ENCODE measurements around the gene FOXF1. TPM values are rescaled to one million over a fixed set of nuclear protein-coding genes. Genes with fewer than 3 reads are reported as not detected.

FOXF1 gene
- polyA plus RNA-seq, 3 donors = 0.03 to 0.06 TPM; not detected in 1

GRCh38 chr16:86513471-86514277, 3.3 kb downstream of the FOXF1 start:
- no peak for DNase-seq (ENCODE audit: extremely low read depth in 1 of 11, low read depth in 9 of 11, low spot score in 4 of 11)

GRCh38 chr16:86514481-86515376, 4.4 kb downstream of the FOXF1 start:
- DNase-seq (ENCODE audit: extremely low read depth in 1 of 11, low read depth in 9 of 11, low spot score in 4 of 11) = no peak

DNA sequence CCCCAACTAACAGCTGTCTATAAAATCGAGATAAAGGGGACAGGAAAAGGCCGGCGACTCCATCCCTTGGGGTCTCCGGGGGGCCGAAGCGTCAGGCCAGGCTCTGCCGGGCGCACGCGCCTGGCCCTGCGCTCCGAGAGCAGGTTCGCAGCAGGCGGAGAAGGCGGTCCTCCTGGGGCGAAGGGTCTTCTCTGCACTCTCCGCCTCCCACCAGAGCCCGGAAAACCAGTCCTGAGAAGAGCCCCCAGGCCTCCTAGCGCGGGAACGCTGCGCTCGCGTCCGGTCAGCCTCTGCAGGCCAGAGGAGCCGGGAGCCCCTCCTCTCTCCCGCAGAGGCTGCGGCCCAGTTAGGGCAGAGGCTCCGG, 5.1 kb downstream of the FOXF1 start:
- DNase-seq (ENCODE audit: extremely low read depth in 1 of 11, low read depth in 9 of 11, low spot score in 4 of 11) = no peak

GRCh38 chr16:86515777-86516622, 5.7 kb downstream of the FOXF1 start:
- no peak for DNase-seq (ENCODE audit: extremely low read depth in 1 of 11, low read depth in 9 of 11, low spot score in 4 of 11)

- DNase-seq (ENCODE audit: extremely low read depth in 1 of 11, low read depth in 9 of 11, low spot score in 4 of 11) = no peak
Measured at GRCh38 chr16:86516623-86517003, 6.3 kb downstream of the FOXF1 start.

DNA sequence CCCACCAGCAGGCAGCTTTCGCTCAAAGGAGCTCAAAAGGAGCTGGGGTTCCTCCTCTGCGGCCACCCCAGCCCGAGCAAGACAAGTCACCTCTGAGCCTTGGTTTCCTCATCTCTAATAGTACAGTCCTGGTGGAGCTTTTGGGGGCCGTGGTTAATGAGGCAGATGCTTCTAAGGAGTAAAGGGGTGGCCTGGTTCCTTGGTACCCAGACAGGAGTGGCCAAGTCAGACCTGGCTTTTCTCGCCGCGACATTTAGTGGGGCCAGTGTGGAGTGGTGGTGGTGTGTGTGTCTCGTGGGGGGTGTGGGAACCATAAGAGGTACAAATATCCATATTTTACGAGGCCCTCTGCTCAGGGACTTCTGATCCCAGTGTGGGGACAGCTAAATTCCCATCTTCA, 6.7 kb downstream of the FOXF1 start:
- DNase-seq (ENCODE audit: extremely low read depth in 1 of 11, low read depth in 9 of 11, low spot score in 4 of 11) = no peak

DNA sequence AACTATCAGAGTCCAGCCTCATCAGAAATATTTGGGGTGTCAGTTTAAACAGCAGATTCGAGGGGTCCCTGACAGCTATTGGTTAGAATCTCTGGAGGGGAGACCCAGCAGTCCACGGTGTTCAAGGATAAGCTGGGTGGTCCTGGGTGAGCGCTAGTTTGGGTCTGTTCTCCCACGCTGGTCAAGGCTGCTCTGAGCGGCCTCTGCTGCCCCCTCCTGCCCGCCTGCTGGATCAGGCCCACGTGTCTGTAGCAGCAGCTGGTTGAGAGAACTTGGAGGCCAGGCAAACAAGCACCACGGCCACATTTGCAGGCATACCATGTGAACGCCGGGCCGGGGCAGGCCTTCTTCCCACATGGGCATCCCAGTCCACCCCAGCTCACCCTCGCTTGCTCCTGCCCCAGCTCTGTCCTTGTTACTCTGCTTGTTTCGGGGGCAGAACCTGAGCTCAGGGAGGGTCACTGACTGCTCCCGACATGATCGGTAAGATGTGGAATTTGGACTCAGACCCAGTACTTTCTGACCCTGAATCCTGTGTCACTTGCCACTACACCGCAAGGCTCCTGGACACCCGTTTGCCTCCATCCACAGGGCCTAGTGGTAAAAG, 7.4 kb downstream of the FOXF1 start:
- DNase-seq (ENCODE audit: extremely low read depth in 1 of 11, low read depth in 9 of 11, low spot score in 4 of 11) = peak in 2 of 11 donors; percentile 41 to 52

DNA sequence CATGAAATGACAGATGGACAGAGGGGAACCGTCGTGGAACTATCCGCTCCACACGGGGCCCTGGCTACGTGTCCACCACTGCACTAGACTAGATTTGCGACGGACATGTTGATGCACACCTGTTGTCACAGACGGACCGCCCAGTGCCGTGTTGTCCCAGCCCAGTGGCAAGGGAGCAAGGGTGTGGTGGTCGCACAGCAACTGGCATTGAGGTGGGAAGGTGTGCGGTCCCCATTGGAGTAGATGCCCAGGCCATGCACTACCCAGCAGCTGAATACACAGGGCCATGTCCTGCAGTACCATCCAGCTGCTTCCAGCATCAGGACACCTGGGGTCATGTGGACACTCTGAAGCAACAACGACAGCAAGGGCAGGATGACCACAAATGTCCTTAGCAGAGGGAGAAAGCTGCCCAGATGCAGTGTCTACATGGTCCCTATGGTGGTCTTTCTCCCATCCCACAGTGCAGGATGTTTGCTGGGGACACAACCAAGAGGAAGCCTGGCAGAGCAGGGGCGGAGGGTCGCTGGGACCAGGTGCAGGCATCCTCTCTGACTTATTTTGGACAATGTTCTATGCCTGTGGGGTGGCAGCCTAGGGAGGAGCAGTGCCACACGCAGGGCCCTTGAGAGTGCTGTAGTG, 8.8 kb downstream of the FOXF1 start:
- no peak for DNase-seq (ENCODE audit: extremely low read depth in 1 of 11, low read depth in 9 of 11, low spot score in 4 of 11)

DNA sequence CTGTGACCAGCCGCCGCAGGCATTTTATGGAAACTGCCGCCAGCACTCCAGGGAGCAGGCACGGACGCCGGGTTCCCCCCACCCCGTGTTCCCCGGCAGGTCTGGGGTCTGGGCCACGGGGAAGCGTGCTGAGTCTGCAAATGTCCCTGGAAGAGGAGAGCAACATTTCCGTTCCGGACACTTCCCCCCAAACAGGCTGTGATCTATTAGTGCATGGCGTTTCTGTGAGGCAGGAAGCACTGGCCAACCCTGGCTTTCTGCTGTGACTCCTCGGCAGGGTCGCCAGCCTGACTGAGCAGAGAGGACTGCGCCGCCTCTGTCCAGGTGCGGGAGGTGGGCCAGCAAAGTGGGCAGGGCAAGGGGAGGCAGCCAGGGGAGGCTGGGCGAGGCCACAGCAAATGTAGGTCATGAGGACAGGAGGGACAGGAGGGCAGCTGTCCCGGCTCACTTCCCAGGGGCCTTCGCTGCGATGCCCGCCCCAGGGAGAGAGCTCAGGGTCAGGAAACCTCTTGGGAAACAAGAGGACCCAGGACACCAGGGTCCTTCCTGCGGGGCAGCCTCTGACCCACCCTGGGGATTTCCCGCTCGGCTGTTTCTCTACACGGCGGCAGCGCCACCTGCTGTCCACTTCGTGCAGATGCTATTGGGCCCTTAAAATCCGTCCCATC, 9.5 kb downstream of the FOXF1 start:
- DNase-seq (ENCODE audit: extremely low read depth in 1 of 11, low read depth in 9 of 11, low spot score in 4 of 11) = peak in 2 of 11 donors; percentile 37 to 42

DNA sequence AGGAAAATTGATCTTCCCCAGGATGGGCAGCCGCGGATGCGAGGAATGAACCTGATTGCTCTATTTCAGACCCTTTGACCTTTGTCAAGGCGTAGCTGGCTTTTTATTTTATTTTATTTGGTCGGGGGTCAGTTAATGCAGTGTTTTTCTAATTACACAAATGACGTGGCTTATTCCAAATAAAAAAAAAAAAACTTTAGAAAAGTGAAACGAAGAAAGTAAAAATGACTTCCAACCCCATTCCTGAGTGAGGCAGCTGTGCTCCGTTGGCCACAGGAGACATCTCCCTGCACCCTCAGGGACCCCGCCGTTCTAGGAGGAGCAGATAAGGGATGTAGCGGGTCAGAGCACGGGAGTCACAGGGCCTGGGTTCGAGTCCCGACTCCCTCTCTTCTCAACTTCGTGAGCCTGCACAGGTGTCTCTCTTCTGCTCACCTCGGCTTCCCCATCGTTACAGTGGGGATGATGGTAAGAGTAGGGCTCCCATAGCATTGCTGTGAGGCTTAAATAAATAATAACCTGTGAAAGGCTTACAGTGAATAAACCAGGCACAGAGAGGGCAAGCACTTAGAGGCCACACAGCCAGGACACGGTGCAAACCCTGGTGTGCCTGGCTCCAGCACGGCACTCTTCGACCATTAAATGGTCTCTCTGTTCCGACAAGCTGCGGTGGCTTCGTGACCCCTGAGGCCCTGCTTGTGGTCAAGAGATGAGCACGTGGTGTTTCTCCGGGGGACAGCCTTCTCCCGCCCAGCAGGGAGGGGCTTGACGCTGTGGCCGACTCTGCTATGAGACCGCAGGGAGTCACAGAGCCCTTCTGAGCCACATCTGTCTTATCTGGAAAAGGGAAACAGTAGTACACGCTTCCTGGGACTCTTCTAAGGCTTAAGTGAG, 10.2 kb downstream of the FOXF1 start:
- no peak for DNase-seq (ENCODE audit: extremely low read depth in 1 of 11, low read depth in 9 of 11, low spot score in 4 of 11)

GRCh38 chr16:86521236-86522197, 11.2 kb downstream of the FOXF1 start:
- no peak for DNase-seq (ENCODE audit: extremely low read depth in 1 of 11, low read depth in 9 of 11, low spot score in 4 of 11)

GRCh38 chr16:86522634-86523033, 12.3 kb downstream of the FOXF1 start:
- no peak for DNase-seq (ENCODE audit: extremely low read depth in 1 of 11, low read depth in 9 of 11, low spot score in 4 of 11)

GRCh38 chr16:86523166-86523740, 12.9 kb downstream of the FOXF1 start:
- DNase-seq (ENCODE audit: extremely low read depth in 1 of 11, low read depth in 9 of 11, low spot score in 4 of 11) = no peak

GRCh38 chr16:86524029-86524428, 13.7 kb downstream of the FOXF1 start:
- DNase-seq (ENCODE audit: extremely low read depth in 1 of 11, low read depth in 9 of 11, low spot score in 4 of 11) = no peak

DNA sequence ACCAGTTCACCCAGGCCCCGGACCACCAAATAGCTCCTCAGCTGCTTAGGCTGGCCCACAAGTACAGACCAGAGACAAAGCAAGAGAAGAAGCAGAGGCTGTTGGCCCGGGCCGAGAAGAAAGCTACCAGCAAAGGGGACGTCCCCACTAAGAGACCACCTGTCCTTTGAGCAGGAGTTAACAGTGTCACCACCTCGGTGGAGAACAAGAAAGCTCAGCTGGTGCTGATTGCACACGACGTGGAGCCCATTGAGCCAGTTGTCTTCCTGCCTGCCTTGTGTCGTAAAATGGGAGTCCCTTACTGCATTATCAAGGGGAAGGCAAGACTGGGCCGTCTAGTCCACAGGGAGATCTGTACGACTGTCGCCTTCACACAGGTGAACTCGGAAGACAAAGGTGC, 15.4 kb downstream of the FOXF1 start:
- no peak for DNase-seq (ENCODE audit: extremely low read depth in 1 of 11, low read depth in 9 of 11, low spot score in 4 of 11)

GRCh38 chr16:86527366-86527765, 17.0 kb downstream of the FOXF1 start:
- DNase-seq (ENCODE audit: extremely low read depth in 1 of 11, low read depth in 9 of 11, low spot score in 4 of 11) = no peak
